Measurements from ENCODE around the gene PEX14. TPM values are rescaled to one million over a fixed set of nuclear protein-coding genes. Genes with fewer than 3 reads are reported as not detected.

Gene PEX14
- total RNA-seq, 4 donors from 2014 or later: 2.0 to 21.9 (median 5.3) TPM

GRCh38 chr1:10637400-10637799, 162.7 kb downstream of the PEX14 start:
- no peak overlapping the region for H3K4me3 ChIP-seq
- peak overlapping the region; percentile 77 to 83 for H3K27ac ChIP-seq
- DNase-seq: no peak
- intact Hi-C loops (cut with DNase I; ENCODE audit: low total_unique reads): no loop called here
- H3K27me3 ChIP-seq: no peaks in the 10 kb centered on the region
- peaks cover 0 to 15% of the 10 kb centered on the region in 2 donors for H3K4me1 ChIP-seq
- no peaks in the 10 kb centered on the region for H3K36me3 ChIP-seq
- no peak for TF ChIP-seq POLR2A (IDR thresholded peaks at IDR 0.05)
- no peak for TF ChIP-seq CTCF (IDR thresholded peaks at IDR 0.05)
- H3K9me3 ChIP-seq: no peaks in the 10 kb centered on the region

GRCh38 chr1:10637834-10638558, 163.2 kb downstream of the PEX14 start:
- DNase-seq: no peak
- Histone ChIP-seq H3K27ac (peak overlapping the region; percentile 77 to 83), H3K36me3 (no peaks in the 10 kb centered on the region), H3K4me3 (peak overlapping the region in 1 of 2 donors; percentile 17), H3K9me3 (no peaks in the 10 kb centered on the region), H3K4me1 (peaks cover 0 to 15% of the 10 kb centered on the region in 2 donors), H3K27me3 (no peaks in the 10 kb centered on the region)
- TF ChIP-seq CTCF (IDR thresholded peaks at IDR 0.05): no peak
- no peak for TF ChIP-seq POLR2A (IDR thresholded peaks at IDR 0.05)
- intact Hi-C loops (cut with DNase I; ENCODE audit: low total_unique reads): no loop called here

GRCh38 chr1:10638559-10639005, 163.8 kb downstream of the PEX14 start:
- no peak for TF ChIP-seq POLR2A (IDR thresholded peaks at IDR 0.05)
- no peak for TF ChIP-seq CTCF (IDR thresholded peaks at IDR 0.05)
- Histone ChIP-seq H3K4me1 (peaks cover 0 to 15% of the 10 kb centered on the region in 2 donors), H3K36me3 (no peaks in the 10 kb centered on the region), H3K27ac (peak overlapping the region; percentile 77 to 83), H3K4me3 (peak overlapping the region in 1 of 2 donors; percentile 17), H3K9me3 (no peaks in the 10 kb centered on the region), H3K27me3 (no peaks in the 10 kb centered on the region)
- intact Hi-C loops (cut with DNase I; ENCODE audit: low total_unique reads): no loop called here
- no peak for DNase-seq

- TF ChIP-seq POLR2A (IDR thresholded peaks at IDR 0.05) (no peak), CTCF (IDR thresholded peaks at IDR 0.05) (no peak)
- H3K36me3 ChIP-seq: no peaks in the 10 kb centered on the region
- H3K27me3 ChIP-seq: no peaks in the 10 kb centered on the region
- peak overlapping the region in 1 of 2 donors; percentile 83 for H3K27ac ChIP-seq
- peaks cover 0 to 14% of the 10 kb centered on the region in 2 donors for H3K4me1 ChIP-seq
- intact Hi-C loops (cut with DNase I; ENCODE audit: low total_unique reads): no loop called here
- peak overlapping the region in 1 of 2 donors; percentile 10 for H3K4me3 ChIP-seq
- DNase-seq: no peak
- no peaks in the 10 kb centered on the region for H3K9me3 ChIP-seq
These were observed 164.4 kb downstream of the PEX14 start for GRCh38 chr1:10639011-10639774.

Data from uterus (tissue), 4 donors.